WTC11 (cell line): ENCODE results near the gene RNU1-4.

Experiments
- ESRRA ChIP-seq: sonication (generic); formaldehyde crosslinking; IDR thresholded peaks from 2 replicates; pipeline ENCODE4 v1.8.1; 2022; ENCODE audit warnings: mild to moderate bottlenecking, missing genetic modification reagents, borderline replicate concordance
- FOXK1 ChIP-seq: sonication (generic); formaldehyde crosslinking; IDR thresholded peaks from 2 replicates; pipeline ENCODE4 v1.8.0; 2022; ENCODE audit warnings: mild to moderate bottlenecking, moderate library complexity, missing genetic modification reagents
- JUN ChIP-seq: sonication (generic); formaldehyde crosslinking; IDR thresholded peaks from 2 replicates; pipeline ENCODE4 v1.8.0; 2023; ENCODE audit warnings: mild to moderate bottlenecking, missing genetic modification reagents
- NFYB ChIP-seq: sonication (generic); formaldehyde crosslinking; conservative IDR thresholded peaks from 2 replicates; pipeline ENCODE4 v1.8.0; 2022; ENCODE audit warnings: low read depth, missing genetic modification reagents
- OVOL2 ChIP-seq: fragments of 250-450 bp; sonication (Bioruptor Pico); IDR thresholded peaks from 2 replicates; pipeline ENCODE4 v1.9.0; 2021; ENCODE audit warnings: mild to moderate bottlenecking, borderline replicate concordance
- TCF7 ChIP-seq: sonication (generic); formaldehyde crosslinking; IDR thresholded peaks from 2 replicates; pipeline ENCODE4 v1.8.0; 2022; ENCODE audit warnings: mild to moderate bottlenecking, low read depth, missing genetic modification reagents, moderate library complexity
- ZNF121 ChIP-seq: sonication (generic); formaldehyde crosslinking; IDR thresholded peaks from 2 replicates; pipeline ENCODE4 v1.8.0; 2023; ENCODE audit warnings: missing genetic modification reagents
- ZNF138 ChIP-seq: sonication (generic); formaldehyde crosslinking; conservative IDR thresholded peaks from 2 replicates; pipeline ENCODE4 v1.8.1; 2022; ENCODE audit warnings: mild to moderate bottlenecking, moderate library complexity, missing genetic modification reagents
- ZNF263 ChIP-seq: sonication (generic); formaldehyde crosslinking; IDR thresholded peaks from 2 replicates; pipeline ENCODE4 v1.8.1; 2022; ENCODE audit warnings: low read depth, mild to moderate bottlenecking, moderate library complexity, missing genetic modification reagents
- TF ChIP-seq, protein P1 (sequence below): sonication (generic); formaldehyde crosslinking; IDR thresholded peaks from 2 replicates; pipeline ENCODE4 v1.8.1; 2023; ENCODE audit warnings: mild to moderate bottlenecking, missing genetic modification reagents, moderate library complexity
- TF ChIP-seq, protein P2 (sequence below): fragments of 200-600 bp; IDR thresholded peaks from 2 replicates; pipeline ENCODE4 v1.8.0; 2022; ENCODE audit warnings: antibody characterized with exemption
- TF ChIP-seq, protein P3 (sequence below): sonication (generic); formaldehyde crosslinking; IDR thresholded peaks from 2 replicates; pipeline ENCODE4 v1.8.0; 2023; ENCODE audit warnings: missing genetic modification reagents
- TF ChIP-seq, protein P4 (sequence below): sonication (generic); formaldehyde crosslinking; IDR thresholded peaks from 2 replicates; pipeline ENCODE4 v1.8.0; 2022; ENCODE audit warnings: mild to moderate bottlenecking, missing genetic modification reagents
- TF ChIP-seq, protein P5 (sequence below): sonication (generic); formaldehyde crosslinking; IDR thresholded peaks from 2 replicates; pipeline ENCODE4 v1.8.1; 2022; ENCODE audit warnings: mild to moderate bottlenecking, missing genetic modification reagents, moderate library complexity, borderline replicate concordance

DNA sequence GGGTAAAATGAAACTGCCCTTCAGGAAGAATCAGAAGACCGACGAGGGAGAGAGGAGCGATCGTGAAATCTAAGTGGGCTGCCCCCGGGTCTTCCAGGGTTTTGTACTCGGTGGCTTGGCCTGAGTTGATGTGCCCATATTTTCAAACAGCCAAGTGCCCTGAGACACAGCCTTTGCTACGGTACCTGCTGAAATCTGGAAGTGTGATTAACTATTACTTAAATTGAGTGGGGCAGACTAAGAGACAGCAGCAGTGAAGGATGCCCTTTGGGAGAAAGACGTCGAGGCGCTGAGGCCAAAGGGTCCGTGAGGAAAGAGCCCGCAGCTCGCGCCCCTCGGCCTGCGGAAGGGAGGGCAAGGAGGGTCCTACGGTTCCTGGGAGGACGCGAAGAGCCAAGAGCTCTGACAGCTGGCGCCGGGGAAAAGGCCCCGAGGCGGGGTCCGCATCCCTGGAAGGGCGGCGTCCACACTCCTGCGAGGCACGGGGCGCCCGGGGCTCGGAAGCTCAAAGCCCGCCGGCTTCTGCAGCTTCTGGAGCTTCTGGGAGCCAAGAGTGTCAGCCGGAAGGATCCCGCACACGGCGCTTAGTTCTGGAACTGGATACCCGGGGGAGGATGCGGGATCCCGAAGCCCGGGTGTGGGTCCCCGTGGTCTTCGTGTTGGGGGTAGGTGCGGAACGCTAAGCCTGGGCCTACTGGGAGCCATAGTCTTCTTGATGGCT, 15.4 kb upstream of the RNU1-4 start:
- TF ChIP-seq, protein P1, sequence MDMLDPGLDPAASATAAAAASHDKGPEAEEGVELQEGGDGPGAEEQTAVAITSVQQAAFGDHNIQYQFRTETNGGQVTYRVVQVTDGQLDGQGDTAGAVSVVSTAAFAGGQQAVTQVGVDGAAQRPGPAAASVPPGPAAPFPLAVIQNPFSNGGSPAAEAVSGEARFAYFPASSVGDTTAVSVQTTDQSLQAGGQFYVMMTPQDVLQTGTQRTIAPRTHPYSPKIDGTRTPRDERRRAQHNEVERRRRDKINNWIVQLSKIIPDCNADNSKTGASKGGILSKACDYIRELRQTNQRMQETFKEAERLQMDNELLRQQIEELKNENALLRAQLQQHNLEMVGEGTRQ (CRISPR knock-in tag), result no peak
- no peak for TF ChIP-seq JUN (CRISPR knock-in tag)
- TF ChIP-seq, protein P2, sequence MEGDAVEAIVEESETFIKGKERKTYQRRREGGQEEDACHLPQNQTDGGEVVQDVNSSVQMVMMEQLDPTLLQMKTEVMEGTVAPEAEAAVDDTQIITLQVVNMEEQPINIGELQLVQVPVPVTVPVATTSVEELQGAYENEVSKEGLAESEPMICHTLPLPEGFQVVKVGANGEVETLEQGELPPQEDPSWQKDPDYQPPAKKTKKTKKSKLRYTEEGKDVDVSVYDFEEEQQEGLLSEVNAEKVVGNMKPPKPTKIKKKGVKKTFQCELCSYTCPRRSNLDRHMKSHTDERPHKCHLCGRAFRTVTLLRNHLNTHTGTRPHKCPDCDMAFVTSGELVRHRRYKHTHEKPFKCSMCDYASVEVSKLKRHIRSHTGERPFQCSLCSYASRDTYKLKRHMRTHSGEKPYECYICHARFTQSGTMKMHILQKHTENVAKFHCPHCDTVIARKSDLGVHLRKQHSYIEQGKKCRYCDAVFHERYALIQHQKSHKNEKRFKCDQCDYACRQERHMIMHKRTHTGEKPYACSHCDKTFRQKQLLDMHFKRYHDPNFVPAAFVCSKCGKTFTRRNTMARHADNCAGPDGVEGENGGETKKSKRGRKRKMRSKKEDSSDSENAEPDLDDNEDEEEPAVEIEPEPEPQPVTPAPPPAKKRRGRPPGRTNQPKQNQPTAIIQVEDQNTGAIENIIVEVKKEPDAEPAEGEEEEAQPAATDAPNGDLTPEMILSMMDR, result no peak
- TF ChIP-seq ZNF138, result no peak
- TF ChIP-seq, protein P3, sequence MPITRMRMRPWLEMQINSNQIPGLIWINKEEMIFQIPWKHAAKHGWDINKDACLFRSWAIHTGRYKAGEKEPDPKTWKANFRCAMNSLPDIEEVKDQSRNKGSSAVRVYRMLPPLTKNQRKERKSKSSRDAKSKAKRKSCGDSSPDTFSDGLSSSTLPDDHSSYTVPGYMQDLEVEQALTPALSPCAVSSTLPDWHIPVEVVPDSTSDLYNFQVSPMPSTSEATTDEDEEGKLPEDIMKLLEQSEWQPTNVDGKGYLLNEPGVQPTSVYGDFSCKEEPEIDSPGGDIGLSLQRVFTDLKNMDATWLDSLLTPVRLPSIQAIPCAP (CRISPR knock-in tag), result no peak
- TF ChIP-seq ESRRA, result no peak
- TF ChIP-seq OVOL2 (CRISPR knock-in tag), result no peak
- no peak for TF ChIP-seq NFYB (CRISPR knock-in tag)
- TF ChIP-seq ZNF121 (CRISPR knock-in tag), result no peak
- TF ChIP-seq, protein P4, sequence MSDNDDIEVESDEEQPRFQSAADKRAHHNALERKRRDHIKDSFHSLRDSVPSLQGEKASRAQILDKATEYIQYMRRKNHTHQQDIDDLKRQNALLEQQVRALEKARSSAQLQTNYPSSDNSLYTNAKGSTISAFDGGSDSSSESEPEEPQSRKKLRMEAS (CRISPR knock-in tag), result no peak
- TF ChIP-seq, protein P5, sequence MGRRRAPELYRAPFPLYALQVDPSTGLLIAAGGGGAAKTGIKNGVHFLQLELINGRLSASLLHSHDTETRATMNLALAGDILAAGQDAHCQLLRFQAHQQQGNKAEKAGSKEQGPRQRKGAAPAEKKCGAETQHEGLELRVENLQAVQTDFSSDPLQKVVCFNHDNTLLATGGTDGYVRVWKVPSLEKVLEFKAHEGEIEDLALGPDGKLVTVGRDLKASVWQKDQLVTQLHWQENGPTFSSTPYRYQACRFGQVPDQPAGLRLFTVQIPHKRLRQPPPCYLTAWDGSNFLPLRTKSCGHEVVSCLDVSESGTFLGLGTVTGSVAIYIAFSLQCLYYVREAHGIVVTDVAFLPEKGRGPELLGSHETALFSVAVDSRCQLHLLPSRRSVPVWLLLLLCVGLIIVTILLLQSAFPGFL (CRISPR knock-in tag), result no peak
- no peak for TF ChIP-seq ZNF263
- TF ChIP-seq FOXK1 (CRISPR knock-in tag), result no peak
- no peak for TF ChIP-seq TCF7 (CRISPR knock-in tag)
